Effector memory CD8-positive, alpha-beta T cell (primary cell): ENCODE data around the gene EPHA6.

Experiments
- ATAC-seq: fragments of 150-1000 bp; cut with Tn5 transposase; replicated peaks from 2 replicates; pipeline ENCODE4 v1.10.0; 2021; ENCODE audit warnings: mild to moderate bottlenecking, moderate library complexity
- DNase-seq, 3 experiments: peaks; one replicate each; pipeline ENCODE4 v3.0.0; 2021
- H3K27ac Mint-ChIP-seq, 2 donors: one replicate each; pipeline ENCODE4 v1.8.0; 2022; ENCODE audit warnings: mild to moderate bottlenecking in 2 of 2, mixed read lengths in 2 of 2, moderate library complexity in 2 of 2
- H3K27me3 Mint-ChIP-seq, 2 donors: one replicate each; pipeline ENCODE4 v1.8.0; 2022; ENCODE audit warnings: mixed read lengths in 2 of 2
- H3K36me3 Mint-ChIP-seq: one replicate; pipeline ENCODE4 v1.8.0; 2022; ENCODE audit warnings: mild to moderate bottlenecking, moderate library complexity, mixed read lengths; ENCODE audit not compliant: insufficient read depth
- H3K4me1 Mint-ChIP-seq, 2 donors: one replicate each; pipeline ENCODE4 v1.8.0; 2022; ENCODE audit warnings: low read depth in 2 of 2, mixed read lengths in 2 of 2
- H3K4me3 Mint-ChIP-seq, 2 donors: one replicate each; pipeline ENCODE4 v1.8.0; 2022; ENCODE audit warnings: mild to moderate bottlenecking in 2 of 2, mixed read lengths in 2 of 2, moderate library complexity in 2 of 2
- H3K9me3 Mint-ChIP-seq, 2 donors: one replicate each; pipeline ENCODE4 v1.8.0; 2022; ENCODE audit warnings: mixed read lengths in 2 of 2

EPHA6 gene

DNA sequence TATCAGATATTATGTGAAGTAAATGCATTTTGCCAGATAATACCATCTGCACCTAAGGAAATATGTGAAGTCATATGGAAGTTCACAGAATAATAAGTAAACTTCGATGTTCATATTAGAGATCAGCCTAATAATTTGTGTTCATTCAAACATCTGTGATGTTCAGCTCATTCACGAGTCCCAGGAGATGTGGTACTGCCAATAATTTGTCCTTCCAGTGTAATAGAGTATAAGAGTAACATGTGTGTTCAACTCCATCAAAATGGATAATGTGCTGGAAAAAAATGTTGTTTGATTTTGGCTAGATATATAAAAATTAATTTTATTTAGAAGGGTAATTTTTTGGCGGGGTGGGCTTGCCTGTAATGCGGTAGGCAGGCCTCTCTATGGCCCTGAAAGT, 874.7 kb downstream of the EPHA6 start:
- Mint-ChIP-seq H3K4me1 (no peaks in the 10 kb centered on the region), H3K27ac (no peak overlapping the region), H3K4me3 (no peak overlapping the region), H3K27me3 (peaks cover 0 to 17% of the 10 kb centered on the region in 2 donors), H3K36me3 (no peaks in the 10 kb centered on the region), H3K9me3 (no peaks in the 10 kb centered on the region)
- no peak for ATAC-seq
- no peak for DNase-seq

DNA sequence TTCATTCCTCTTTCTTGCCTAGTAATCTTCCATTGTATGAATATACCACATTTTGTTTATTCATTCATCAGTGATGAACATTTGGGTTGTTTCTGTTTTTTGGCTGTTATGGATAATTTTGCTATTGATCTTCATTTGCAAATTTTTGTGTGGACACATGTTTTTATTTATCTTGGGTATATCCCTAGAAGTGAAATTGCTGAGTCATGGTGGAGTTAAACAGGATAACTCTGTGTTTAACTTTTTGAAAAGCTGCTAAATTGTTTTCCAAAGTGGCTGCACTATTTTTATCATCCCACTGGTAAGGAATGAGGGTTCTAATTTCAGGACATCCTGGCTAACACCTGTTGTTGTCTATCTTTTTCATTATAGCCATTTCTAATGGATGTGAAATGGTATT, 875.6 kb downstream of the EPHA6 start:
- Mint-ChIP-seq H3K4me1 (no peaks in the 10 kb centered on the region), H3K27ac (no peak overlapping the region), H3K27me3 (peaks cover 0 to 19% of the 10 kb centered on the region in 2 donors), H3K4me3 (no peak overlapping the region), H3K9me3 (no peaks in the 10 kb centered on the region), H3K36me3 (no peaks in the 10 kb centered on the region)
- ATAC-seq, result no peak
- no peak for DNase-seq

DNA sequence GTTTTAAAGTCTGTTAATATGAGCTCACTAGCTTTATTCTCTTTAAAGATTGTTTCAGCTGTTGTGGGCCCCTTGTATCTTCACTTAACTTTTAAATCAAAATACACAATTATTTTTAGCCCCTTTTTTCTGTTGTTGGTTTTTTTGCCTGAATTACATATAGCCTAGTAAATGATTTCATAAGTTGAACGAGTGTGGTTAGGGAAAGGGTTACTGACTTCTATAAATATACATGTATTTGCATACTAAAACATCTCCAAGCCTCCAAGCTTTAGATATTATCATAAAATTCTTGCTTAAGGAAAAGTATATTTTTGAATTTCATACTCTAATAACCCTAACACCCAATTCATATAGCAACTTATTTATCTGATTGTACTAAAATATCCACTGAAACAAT, 877.0 kb downstream of the EPHA6 start:
- Mint-ChIP-seq H3K27ac (no peak overlapping the region), H3K27me3 (peaks cover 0 to 26% of the 10 kb centered on the region in 2 donors), H3K9me3 (no peaks in the 10 kb centered on the region), H3K4me1 (no peaks in the 10 kb centered on the region), H3K36me3 (no peaks in the 10 kb centered on the region), H3K4me3 (no peak overlapping the region)
- DNase-seq (no peak), ATAC-seq (no peak)

DNA sequence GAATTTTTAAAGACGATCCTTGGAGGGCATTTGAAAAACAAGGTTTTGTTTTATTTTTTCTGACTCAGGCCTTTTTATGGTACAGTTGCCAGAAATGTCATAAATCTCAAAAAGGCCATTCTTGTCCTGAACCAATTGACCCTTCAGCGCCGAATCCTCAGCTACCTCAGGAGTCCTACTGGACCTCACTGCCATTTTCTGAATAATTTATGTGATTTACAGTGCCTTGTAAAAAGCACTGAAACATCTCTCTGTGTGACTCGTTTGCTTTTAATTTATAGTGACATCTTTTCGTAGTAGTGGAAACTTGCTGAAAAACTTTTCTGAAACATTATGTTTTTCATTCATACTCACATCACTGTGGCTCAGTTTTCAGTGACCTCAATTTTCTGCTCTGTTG, 878.0 kb downstream of the EPHA6 start:
- Mint-ChIP-seq H3K36me3 (no peaks in the 10 kb centered on the region), H3K4me1 (no peaks in the 10 kb centered on the region), H3K27me3 (peaks cover 0 to 28% of the 10 kb centered on the region in 2 donors), H3K27ac (no peak overlapping the region), H3K4me3 (no peak overlapping the region), H3K9me3 (no peaks in the 10 kb centered on the region)
- DNase-seq (no peak), ATAC-seq (no peak)

DNA sequence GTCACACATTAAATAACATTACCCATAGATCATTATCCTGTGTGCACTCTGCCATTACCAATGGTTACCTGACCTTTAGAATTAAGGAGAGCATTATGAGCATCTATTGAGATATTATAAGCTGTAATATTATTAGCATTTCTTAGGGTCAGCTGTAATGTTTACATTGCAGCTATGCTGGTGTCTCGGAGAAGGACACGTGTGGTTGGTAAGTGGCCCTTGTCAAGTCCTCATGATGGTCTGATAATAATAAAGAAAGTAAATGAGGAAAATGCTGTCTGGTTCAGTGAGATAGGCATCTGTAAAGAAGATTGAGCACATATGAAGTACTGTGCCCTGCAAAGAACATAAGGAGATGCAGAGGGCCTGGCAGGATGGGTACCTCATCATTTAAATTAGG, 878.4 kb downstream of the EPHA6 start:
- Mint-ChIP-seq H3K9me3 (no peaks in the 10 kb centered on the region), H3K27ac (no peak overlapping the region), H3K4me3 (no peak overlapping the region), H3K36me3 (no peaks in the 10 kb centered on the region), H3K4me1 (no peaks in the 10 kb centered on the region), H3K27me3 (peaks cover 0 to 28% of the 10 kb centered on the region in 2 donors)
- no peak for ATAC-seq
- DNase-seq, result no peak

DNA sequence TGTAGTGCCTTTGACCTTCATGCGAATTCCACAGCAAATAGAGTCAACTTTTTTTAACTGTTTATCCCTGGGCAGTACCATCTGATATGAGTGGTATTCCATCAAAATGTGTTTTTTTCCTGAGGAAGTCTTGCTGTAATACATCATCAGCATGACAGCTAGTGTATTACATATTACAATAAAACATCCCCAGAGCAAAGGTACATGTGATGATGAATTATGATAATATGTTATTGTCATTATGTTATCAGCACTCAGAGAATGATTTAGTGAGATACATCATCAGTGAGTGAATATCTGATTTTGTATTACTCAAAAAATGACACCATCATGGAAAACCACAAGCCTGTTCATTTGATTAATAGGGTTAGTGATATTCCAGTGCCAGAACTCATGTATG, 880.5 kb downstream of the EPHA6 start:
- Mint-ChIP-seq H3K9me3 (no peaks in the 10 kb centered on the region), H3K4me1 (no peaks in the 10 kb centered on the region), H3K27me3 (peaks cover 0 to 28% of the 10 kb centered on the region in 2 donors), H3K36me3 (no peaks in the 10 kb centered on the region), H3K27ac (no peak overlapping the region), H3K4me3 (no peak overlapping the region)
- DNase-seq, result no peak
- no peak for ATAC-seq

DNA sequence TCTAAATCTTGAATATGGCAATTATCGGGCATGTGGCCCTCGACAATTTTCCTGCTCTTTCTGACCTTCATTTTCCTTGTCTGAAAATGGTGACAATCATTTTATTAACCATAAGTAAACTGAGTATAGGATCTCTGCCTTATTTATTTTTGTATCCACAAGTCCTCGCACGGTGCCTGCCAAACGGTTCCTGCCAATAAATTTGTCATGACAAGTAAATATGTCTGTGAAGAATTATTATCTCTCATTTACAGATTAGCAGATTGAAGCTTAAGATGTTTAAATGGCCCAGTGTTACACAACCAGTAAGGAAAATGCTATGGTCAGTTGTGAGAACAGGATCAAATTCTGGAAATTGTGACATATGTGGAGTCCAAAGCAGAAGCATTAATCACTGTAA, 884.3 kb downstream of the EPHA6 start:
- ATAC-seq (no peak), DNase-seq (no peak)
- H3K36me3 Mint-ChIP-seq, result no peaks in the 10 kb centered on the region
- H3K9me3 Mint-ChIP-seq, result no peaks in the 10 kb centered on the region
- H3K4me3 Mint-ChIP-seq, result no peak overlapping the region
- no peak overlapping the region for H3K27ac Mint-ChIP-seq
- H3K27me3 Mint-ChIP-seq, result peaks cover 4 to 29% of the 10 kb centered on the region in 2 donors
- H3K4me1 Mint-ChIP-seq, result no peaks in the 10 kb centered on the region

DNA sequence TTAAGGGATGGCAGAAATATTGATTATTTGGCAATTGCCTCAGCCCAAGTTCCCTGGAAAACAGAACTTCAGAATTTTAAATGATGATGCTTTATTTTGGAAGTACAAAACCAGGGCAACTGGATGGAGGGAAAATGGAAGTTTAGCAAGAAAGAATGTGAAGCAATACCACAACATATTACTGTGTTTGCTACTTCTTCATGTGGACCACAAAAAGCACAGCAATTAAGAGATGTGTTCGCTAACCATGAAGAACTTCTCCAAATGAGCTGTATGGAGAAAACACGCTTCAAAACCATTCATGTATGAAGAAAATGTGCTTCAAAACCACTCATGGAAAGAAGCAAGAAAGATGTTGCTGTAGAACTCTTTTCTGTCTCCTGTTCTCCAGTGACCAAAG, 885.5 kb downstream of the EPHA6 start:
- H3K4me3 Mint-ChIP-seq, result no peak overlapping the region
- no peaks in the 10 kb centered on the region for H3K36me3 Mint-ChIP-seq
- DNase-seq (no peak), ATAC-seq (no peak)
- peaks cover 5 to 22% of the 10 kb centered on the region in 2 donors for H3K27me3 Mint-ChIP-seq
- no peak overlapping the region for H3K27ac Mint-ChIP-seq
- H3K9me3 Mint-ChIP-seq, result no peaks in the 10 kb centered on the region
- no peaks in the 10 kb centered on the region for H3K4me1 Mint-ChIP-seq

DNA sequence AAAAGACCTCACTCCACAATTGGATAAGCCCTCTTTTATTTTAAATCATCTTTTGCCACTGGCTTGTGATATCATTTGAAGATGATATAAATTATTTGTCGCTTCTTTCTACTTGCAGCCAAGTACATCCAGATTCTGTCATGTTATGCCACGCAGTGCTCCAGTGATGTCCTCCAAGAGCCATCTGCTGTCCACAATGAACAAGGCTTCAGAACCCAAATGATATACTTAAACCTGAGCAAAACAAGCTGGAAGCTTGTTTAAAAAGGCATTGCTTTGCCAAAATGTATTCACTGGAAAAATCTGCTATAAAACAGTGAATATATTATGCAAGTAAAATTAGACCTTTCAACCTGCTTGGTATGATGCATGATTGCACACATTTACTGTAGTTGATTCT, 891.4 kb downstream of the EPHA6 start:
- Mint-ChIP-seq H3K9me3 (no peaks in the 10 kb centered on the region), H3K27ac (no peak overlapping the region), H3K27me3 (peaks cover 11 to 17% of the 10 kb centered on the region in 2 donors), H3K4me3 (no peak overlapping the region), H3K36me3 (no peaks in the 10 kb centered on the region), H3K4me1 (no peaks in the 10 kb centered on the region)
- DNase-seq (no peak), ATAC-seq (no peak)

DNA sequence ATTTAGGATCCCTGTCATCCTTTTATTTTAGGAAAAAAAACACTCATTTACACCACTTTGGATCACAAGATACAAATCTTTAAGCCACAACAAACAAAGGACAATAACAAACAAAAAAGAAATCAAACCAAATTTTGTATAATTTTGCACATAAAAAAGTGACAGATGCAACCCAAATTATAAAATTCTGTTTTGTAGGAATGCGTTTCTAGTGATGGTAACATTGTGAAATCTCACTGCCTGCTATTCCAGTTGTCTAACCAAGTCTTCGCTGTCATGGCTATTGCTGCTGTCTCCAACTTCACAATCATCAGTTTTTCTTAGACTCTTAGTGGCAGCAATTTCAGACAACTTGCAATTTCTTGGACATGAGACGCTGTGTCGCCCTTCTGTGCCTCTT, 891.8 kb downstream of the EPHA6 start:
- Mint-ChIP-seq H3K36me3 (no peaks in the 10 kb centered on the region), H3K4me3 (no peak overlapping the region), H3K27ac (no peak overlapping the region), H3K27me3 (peaks cover 6 to 17% of the 10 kb centered on the region in 2 donors), H3K4me1 (no peaks in the 10 kb centered on the region), H3K9me3 (no peaks in the 10 kb centered on the region)
- DNase-seq, result no peak
- no peak for ATAC-seq

DNA sequence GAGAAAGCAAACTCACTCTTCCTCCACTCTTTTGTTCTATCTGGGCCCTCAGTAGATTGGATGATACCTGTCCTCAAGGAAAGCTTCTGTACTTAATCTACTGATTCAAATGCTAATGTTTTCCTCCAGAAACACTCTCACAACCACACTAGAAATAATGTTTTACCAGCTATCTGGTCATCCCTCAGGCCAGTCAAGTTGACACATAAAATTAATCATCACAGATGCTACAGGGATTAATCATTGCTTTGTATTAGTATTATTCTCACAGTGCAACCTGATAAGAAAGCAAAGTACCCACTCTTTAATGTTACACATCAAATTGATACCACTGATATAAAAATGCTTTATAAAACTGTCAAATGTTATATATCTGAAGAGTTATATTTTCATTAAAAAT, 897.3 kb downstream of the EPHA6 start:
- peaks cover 20 to 24% of the 10 kb centered on the region in 2 donors for H3K27me3 Mint-ChIP-seq
- H3K27ac Mint-ChIP-seq, result no peak overlapping the region
- DNase-seq, result no peak
- no peaks in the 10 kb centered on the region for H3K9me3 Mint-ChIP-seq
- ATAC-seq, result no peak
- H3K4me3 Mint-ChIP-seq, result no peak overlapping the region
- no peaks in the 10 kb centered on the region for H3K4me1 Mint-ChIP-seq
- no peaks in the 10 kb centered on the region for H3K36me3 Mint-ChIP-seq

DNA sequence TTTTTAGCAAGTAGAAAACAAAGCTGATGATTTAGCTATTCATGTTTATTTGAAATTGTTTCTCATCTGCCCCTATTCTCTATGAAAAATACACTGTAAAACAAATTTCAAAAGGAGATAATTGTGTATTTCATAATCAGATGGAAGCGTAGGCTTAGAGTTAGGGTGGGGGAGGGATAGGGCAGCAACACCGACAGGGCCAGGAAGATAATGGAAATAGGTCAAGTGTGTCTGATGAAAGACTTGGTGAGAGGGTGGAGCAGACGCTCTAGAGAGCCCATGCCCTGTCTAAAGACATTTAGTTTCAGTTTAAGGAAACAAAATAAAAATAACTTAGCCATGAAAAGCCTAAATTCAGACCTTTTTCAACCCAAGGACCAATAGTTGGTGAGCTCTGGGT, 898.5 kb downstream of the EPHA6 start:
- Mint-ChIP-seq H3K4me3 (no peak overlapping the region), H3K9me3 (no peaks in the 10 kb centered on the region), H3K4me1 (no peaks in the 10 kb centered on the region), H3K27me3 (peaks cover 19 to 22% of the 10 kb centered on the region in 2 donors), H3K27ac (no peak overlapping the region), H3K36me3 (no peaks in the 10 kb centered on the region)
- no peak for ATAC-seq
- DNase-seq, result no peak

DNA sequence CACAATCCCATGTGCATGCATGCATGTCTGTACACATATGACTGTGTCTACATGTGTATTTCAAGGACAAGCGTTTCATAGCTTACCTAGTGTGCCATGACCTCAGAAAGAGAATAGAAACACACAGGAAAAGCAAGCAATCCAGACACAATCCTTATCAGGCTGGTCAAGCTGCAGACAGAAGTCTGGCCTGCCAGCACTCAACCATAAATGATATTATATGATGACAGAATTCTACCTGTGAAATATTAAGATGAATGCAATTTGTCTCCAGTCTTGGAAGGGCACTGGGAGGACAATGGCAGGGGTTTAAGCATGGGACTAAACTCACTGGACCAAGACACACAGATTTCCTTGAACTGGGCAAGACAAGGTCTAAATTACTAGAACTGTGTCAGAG, 899.2 kb downstream of the EPHA6 start:
- ATAC-seq (no peak), DNase-seq (no peak)
- Mint-ChIP-seq H3K27me3 (peaks cover 15 to 18% of the 10 kb centered on the region in 2 donors), H3K9me3 (no peaks in the 10 kb centered on the region), H3K4me3 (no peak overlapping the region), H3K4me1 (no peaks in the 10 kb centered on the region), H3K27ac (no peak overlapping the region), H3K36me3 (no peaks in the 10 kb centered on the region)

DNA sequence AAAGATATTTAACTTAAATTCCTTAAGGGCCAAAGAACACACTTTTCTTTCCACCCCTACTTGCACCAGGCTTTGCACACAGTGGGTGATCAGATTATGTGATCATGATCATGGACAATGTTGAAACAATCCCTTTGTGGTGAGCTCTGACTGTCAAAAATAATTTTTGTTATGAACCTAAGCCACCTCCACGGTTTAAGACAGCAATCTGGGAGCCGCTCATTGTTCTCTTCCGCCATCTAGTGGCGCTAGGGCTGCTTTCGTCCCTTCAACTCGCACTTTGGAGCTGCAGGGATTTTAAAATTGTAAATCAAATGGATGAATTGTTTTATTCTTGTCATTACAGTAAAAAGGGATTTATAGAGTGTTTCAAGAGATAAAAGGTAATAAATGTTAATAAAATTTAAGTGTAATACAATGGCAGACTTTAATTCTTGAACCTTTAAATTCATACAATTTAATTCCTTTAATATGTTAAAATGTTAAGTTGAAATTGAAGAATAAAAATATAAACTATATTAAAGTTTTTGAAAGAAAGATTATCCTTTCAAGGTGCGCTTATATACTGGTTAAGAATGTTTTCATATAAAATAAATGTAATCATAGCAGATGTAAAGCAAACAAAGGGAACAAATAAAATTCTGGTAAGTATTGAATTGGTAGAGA, 904.9 kb downstream of the EPHA6 start:
- Mint-ChIP-seq H3K9me3 (no peaks in the 10 kb centered on the region), H3K27ac (no peak overlapping the region), H3K27me3 (peaks cover 6 to 8% of the 10 kb centered on the region in 2 donors), H3K4me1 (no peaks in the 10 kb centered on the region), H3K4me3 (peak overlapping the region in 1 of 2 donors; percentile 27), H3K36me3 (no peaks in the 10 kb centered on the region)
- DNase-seq, result peak; percentile 47 to 59 (median 49)
- peak; percentile 98 for ATAC-seq

DNA sequence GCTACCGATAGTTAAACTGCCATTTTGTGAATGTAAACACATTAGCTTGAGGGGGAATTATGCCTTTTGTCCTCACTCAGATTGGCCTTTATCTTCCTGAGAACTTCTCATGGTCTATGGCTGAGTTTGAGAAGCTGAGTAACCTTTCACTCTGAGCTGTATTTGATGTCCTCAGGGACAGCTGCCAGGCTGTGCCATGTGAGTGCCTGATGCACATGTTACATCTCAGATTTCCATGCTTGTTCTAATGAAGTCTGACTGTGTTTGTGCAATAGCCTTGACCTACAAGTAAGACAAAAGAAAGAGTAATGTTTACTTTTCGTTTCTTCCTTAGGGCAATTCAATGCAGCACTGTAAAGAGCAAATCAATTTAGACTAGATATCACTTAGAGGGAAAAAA, 906.0 kb downstream of the EPHA6 start:
- no peak overlapping the region for H3K4me3 Mint-ChIP-seq
- H3K27ac Mint-ChIP-seq, result no peak overlapping the region
- H3K4me1 Mint-ChIP-seq, result no peaks in the 10 kb centered on the region
- H3K9me3 Mint-ChIP-seq, result no peaks in the 10 kb centered on the region
- no peak for DNase-seq
- H3K36me3 Mint-ChIP-seq, result no peaks in the 10 kb centered on the region
- no peak for ATAC-seq
- H3K27me3 Mint-ChIP-seq, result peaks cover 0 to 8% of the 10 kb centered on the region in 2 donors
